Kasumi-1 (cell line): ENCODE results near the gene ARMH3.
A peak's percentile ranks its signal among the peaks of the same experiment; 100 is the strongest.
"Not testable (repeated sequence)": the region's sequence is repeated elsewhere in the genome, so short reads cannot be mapped to it uniquely, and the experiment has no call there.

Experiments used
- DNase-seq, 2 experiments: peaks; one replicate each; lab custom pipeline; 2025; lab: John Stamatoyannopoulos, UW

The ARMH3 gene

GRCh38 chr10:101986624-101986971, 69.4 kb downstream of the ARMH3 start:
- peak; percentile 48 to 68 for DNase-seq

GRCh38 chr10:101980677-101981076, 75.3 kb downstream of the ARMH3 start:
- not testable (repeated sequence) for DNase-seq

- DNase-seq: peak; percentile 86 to 87
Observed at GRCh38 chr10:101974091-101974971, 81.6 kb downstream of the ARMH3 start.

- DNase-seq: no peak
Observed at GRCh38 chr10:101972761-101973160, 83.2 kb downstream of the ARMH3 start.

- no peak for DNase-seq
Observed at GRCh38 chr10:101969412-101969922, 86.5 kb downstream of the ARMH3 start.

GRCh38 chr10:101968940-101969321, 87.0 kb downstream of the ARMH3 start:
- peak; percentile 40 to 52 for DNase-seq

GRCh38 chr10:101968286-101968939, 87.6 kb downstream of the ARMH3 start:
- no peak for DNase-seq

- no peak for DNase-seq
Observed at GRCh38 chr10:101967713-101968112, 88.3 kb downstream of the ARMH3 start.

- no peak for DNase-seq
Observed at GRCh38 chr10:101967119-101967518, 88.9 kb downstream of the ARMH3 start.

- DNase-seq: no peak
Observed at GRCh38 chr10:101965075-101965765, 90.8 kb downstream of the ARMH3 start.

GRCh38 chr10:101961591-101962498, 94.1 kb downstream of the ARMH3 start:
- no peak for DNase-seq

GRCh38 chr10:101960879-101961395, 95.0 kb downstream of the ARMH3 start:
- no peak for DNase-seq

GRCh38 chr10:101959346-101959916, 96.5 kb downstream of the ARMH3 start:
- no peak for DNase-seq

GRCh38 chr10:101958691-101959090, 97.3 kb downstream of the ARMH3 start:
- DNase-seq: no peak

- DNase-seq: no peak
Observed at GRCh38 chr10:101956898-101957297, 99.1 kb downstream of the ARMH3 start.

GRCh38 chr10:101956117-101956516, 99.9 kb downstream of the ARMH3 start:
- DNase-seq: no peak

- no peak for DNase-seq
Observed at GRCh38 chr10:101952191-101952590, 103.8 kb downstream of the ARMH3 start.

- no peak for DNase-seq
Observed at GRCh38 chr10:101950213-101950612, 105.8 kb downstream of the ARMH3 start.

GRCh38 chr10:101941871-101942270, 114.1 kb downstream of the ARMH3 start:
- DNase-seq: no peak

GRCh38 chr10:101940916-101941315, 115.1 kb downstream of the ARMH3 start:
- DNase-seq: no peak

- no peak for DNase-seq
Observed at GRCh38 chr10:101939729-101940128, 116.2 kb downstream of the ARMH3 start.
